B cell (primary cell): ENCODE data around the gene S100A12. TPM values are rescaled to one million over a fixed set of nuclear protein-coding genes. Genes with fewer than 3 reads are reported as not detected.
A peak's percentile ranks its signal among the peaks of the same experiment; 100 is the strongest.

Experiments
- ATAC-seq: fragments of 200-7000 bp; cut with Tn5 transposase; one replicate; pipeline ENCODE4 v1.10.0; 2021; ENCODE audit warnings: low read depth, mild to moderate bottlenecking, moderate number of reproducible peaks, moderate library complexity
- CTCF ChIA-PET: fragments of 350-600 bp; sonication (Branson Sonifier 250); formaldehyde crosslinking; loops from one replicate; lab custom pipeline; 2021; ENCODE audit warnings: antibody characterized with exemption, inconsistent platforms; lab: Charles Lee
- POLR2A ChIA-PET: fragments of 350-600 bp; sonication (Branson Sonifier 250); formaldehyde crosslinking; loops from one replicate; lab custom pipeline; 2021; ENCODE audit warnings: antibody characterized with exemption; lab: Charles Lee
- DNase-seq: peaks from one replicate; pipeline ENCODE4 v3.0.0; 2013
- H2AFZ ChIP-seq: 2 replicates; pipeline ENCODE4 v1.6.1; 2012; ENCODE audit warnings: mild to moderate bottlenecking, low read depth, low read length; ENCODE audit not compliant: insufficient read depth, poor library complexity, severe bottlenecking
- H3K27ac ChIP-seq, 2 donors: 1 replicate in 1 of 2; 2 replicates in 1 of 2; pipeline ENCODE4 v1.5.1; 2012 to 2013; ENCODE audit warnings: low read length in 2 of 2, mild to moderate bottlenecking in 2 of 2, moderate library complexity in 1 of 2
- H3K27me3 ChIP-seq, 4 experiments: fragments of 200-600 bp in 1 of 4; sonication (generic) in 1 of 4; replicated peaks in 1 of 4; 1 replicate in 2 of 4; 2 replicates in 2 of 4; pipeline versions ENCODE4 v1.6.1 to v1.7.0; 2013 to 2016; ENCODE audit warnings: low read length in 3 of 4, mild to moderate bottlenecking in 2 of 4, mixed read lengths in 1 of 4, moderate library complexity in 1 of 4; ENCODE audit not compliant: insufficient read depth in 4 of 4, control insufficient read depth in 3 of 4; ENCODE audit errors: control extremely low read depth in 1 of 4
- H3K36me3 ChIP-seq, 2 experiments: replicated peaks in 1 of 2; 1 replicate in 1 of 2; 2 replicates in 1 of 2; pipeline versions ENCODE4 v1.6.1 to v1.7.1; 2013; ENCODE audit warnings: low read length in 1 of 2; ENCODE audit not compliant: insufficient read depth in 2 of 2, control insufficient read depth in 1 of 2; ENCODE audit errors: control extremely low read depth in 1 of 2, extremely low read depth in 1 of 2
- H3K4me1 ChIP-seq, 2 donors: fragments of 200-600 bp in 1 of 2; sonication (generic) in 1 of 2; 1 replicate in 1 of 2; 2 replicates in 1 of 2; pipeline versions ENCODE4 v1.5.1 to v1.6.1; 2013 to 2017; ENCODE audit warnings: low read length in 2 of 2; ENCODE audit not compliant: control insufficient read depth in 2 of 2, insufficient read depth in 2 of 2
- H3K4me2 ChIP-seq: replicated peaks from 2 replicates; pipeline ENCODE3; 2012; ENCODE audit warnings: mild to moderate bottlenecking, low read depth, low read length; ENCODE audit not compliant: poor library complexity, severe bottlenecking
- H3K4me3 ChIP-seq, 5 experiments: fragments of 200-600 bp in 1 of 5; sonication (generic) in 1 of 5; 1 replicate in 3 of 5; 2 replicates in 2 of 5; pipeline versions ENCODE4 v1.5.1 to v1.7.0; 2011 to 2016; ENCODE audit warnings: low read length in 4 of 5, mild to moderate bottlenecking in 4 of 5, low read depth in 2 of 5, control low read depth in 1 of 5, moderate library complexity in 1 of 5; ENCODE audit not compliant: insufficient read depth in 1 of 5; ENCODE audit errors: control extremely low read depth in 1 of 5, extremely low read depth in 1 of 5
- H3K79me2 ChIP-seq: fragments of 200-600 bp; sonication (generic); one replicate; pipeline ENCODE4 v1.6.0; 2016; ENCODE audit warnings: low read length; ENCODE audit not compliant: control insufficient read depth, insufficient read depth
- H3K9ac ChIP-seq: fragments of 200-600 bp; sonication (generic); 2 replicates; pipeline ENCODE4 v1.6.1; 2017; ENCODE audit warnings: mild to moderate bottlenecking, low read length, moderate library complexity
- H3K9me3 ChIP-seq, 3 donors: one replicate each; pipeline versions ENCODE4 v1.6.1 to v1.7.1; 2013; ENCODE audit warnings: low read length in 2 of 3; ENCODE audit not compliant: control insufficient read depth in 2 of 3, insufficient read depth in 1 of 3; ENCODE audit errors: control extremely low read depth in 1 of 3
- H4K20me1 ChIP-seq: 2 replicates; pipeline ENCODE4 v1.6.0; 2012; ENCODE audit warnings: mild to moderate bottlenecking, low read length; ENCODE audit not compliant: insufficient read depth, control insufficient read depth, poor library complexity, severe bottlenecking
- H3K27ac Mint-ChIP-seq: one replicate; pipeline ENCODE4 v1.8.0; 2021; ENCODE audit warnings: mixed read lengths
- H3K27me3 Mint-ChIP-seq: one replicate; pipeline ENCODE4 v1.8.0; 2021; ENCODE audit warnings: mixed read lengths
- H3K4me1 Mint-ChIP-seq: one replicate; pipeline ENCODE4 v1.8.0; 2021; ENCODE audit warnings: mixed read lengths
- H3K4me3 Mint-ChIP-seq: one replicate; pipeline ENCODE4 v1.8.0; 2021; ENCODE audit warnings: mixed read lengths
- H3K9me3 Mint-ChIP-seq: one replicate; pipeline ENCODE4 v1.8.0; 2022; ENCODE audit warnings: mixed read lengths; ENCODE audit not compliant: insufficient read depth
- CTCF ChIP-seq: fragments of 200-600 bp; IDR thresholded peaks from one replicate; pipeline ENCODE4 v1.8.0; 2022; ENCODE audit warnings: antibody characterized with exemption, mild to moderate bottlenecking
- EZH2 ChIP-seq: IDR thresholded peaks from 2 replicates; pipeline ENCODE4 v1.6.1; 2012; ENCODE audit warnings: borderline replicate concordance, low read depth, mild to moderate bottlenecking, moderate library complexity, low read length; ENCODE audit not compliant: insufficient read depth, poor library complexity, severe bottlenecking
- WGBS: methylation state at CpG from one replicate; pipeline ENCODE4 v1.1.5; 2013; ENCODE audit warnings: missing lambda C conversion rate; ENCODE audit not compliant: insufficient coverage; 5-methylcytosine and 5-hydroxymethylcytosine counted together
- intact Hi-C: fragments of 100-400 bp; cut with micrococcal nuclease; formaldehyde crosslinking; loops from one replicate; pipeline ENCODE4 v1.10.0; 2022
- polyA plus RNA-seq: library from polyadenylated mRNA; depleted of rRNA; stranded (reverse); fragments of >200 nt; gene quantifications from 2 replicates; pipeline ENCODE4 v1.2.3, GENCODE V29; 2012
- total RNA-seq, 2 donors: library from RNA; stranded (reverse); fragments of 120-200 nt in 1 of 2; gene quantifications; 1 replicate in 1 of 2; 2 replicates in 1 of 2; pipeline versions ENCODE4 v1.2.3 to v1.2.4, GENCODE V29; 2013 to 2022

The S100A12 gene
- total and polyA plus RNA-seq, 2 donors (not counting 1 experiment from before 2014, with no cell fraction given): 3.4 TPM; not detected in 1

- no peaks in the 10 kb centered on the region for H4K20me1 ChIP-seq
- 84% methylated on average over 7 of the region's 17 CpGs for WGBS
- Mint-ChIP-seq H3K4me3 (no peak overlapping the region), H3K9me3 (no peaks in the 10 kb centered on the region), H3K27ac (no peak overlapping the region), H3K4me1 (no peaks in the 10 kb centered on the region), H3K27me3 (peaks cover 31% of the 10 kb centered on the region)
- H3K4me3 ChIP-seq: peak overlapping the region in 1 of 5 experiments; percentile 56
- no peak overlapping the region for H3K9ac ChIP-seq
- no peaks in the 10 kb centered on the region for H3K79me2 ChIP-seq
- H3K4me1 ChIP-seq: no peaks in the 10 kb centered on the region
- DNase-seq: no peak
- TF ChIP-seq CTCF (no peak), EZH2 (no peak)
- H3K27me3 ChIP-seq: peaks cover 0 to 4% (median 0%) of the 10 kb centered on the region in 4 experiments
- intact Hi-C loops: no loop called here
- ChIA-PET CTCF (no interaction called here), POLR2A (no interaction called here)
- H3K36me3 ChIP-seq: no peaks in the 10 kb centered on the region
- no peak overlapping the region for H3K4me2 ChIP-seq
- H2AFZ ChIP-seq: no peak overlapping the region
- ATAC-seq: no peak
- H3K9me3 ChIP-seq: no peaks in the 10 kb centered on the region
- no peak overlapping the region for H3K27ac ChIP-seq
Observed at GRCh38 chr1:153389973-153390879, 14.8 kb upstream of the S100A12 start.

- Mint-ChIP-seq H3K27ac (no peak overlapping the region), H3K4me3 (no peak overlapping the region), H3K27me3 (peaks cover 29% of the 10 kb centered on the region), H3K9me3 (no peaks in the 10 kb centered on the region), H3K4me1 (no peaks in the 10 kb centered on the region)
- peaks cover 0 to 7% (median 0%) of the 10 kb centered on the region in 4 experiments for H3K27me3 ChIP-seq
- no peaks in the 10 kb centered on the region for H3K79me2 ChIP-seq
- WGBS: no CpG with 5 or more reads among the region's 1 CpG
- no peak overlapping the region for H3K4me2 ChIP-seq
- H3K9ac ChIP-seq: no peak overlapping the region
- intact Hi-C loops: no loop called here
- peak overlapping the region in 1 of 5 experiments; percentile 56 for H3K4me3 ChIP-seq
- ATAC-seq (no peak), DNase-seq (no peak)
- H4K20me1 ChIP-seq: no peaks in the 10 kb centered on the region
- TF ChIP-seq EZH2 (no peak), CTCF (no peak)
- no peaks in the 10 kb centered on the region for H3K4me1 ChIP-seq
- ChIA-PET POLR2A (no interaction called here), CTCF (no interaction called here)
- no peak overlapping the region for H2AFZ ChIP-seq
- H3K36me3 ChIP-seq: no peaks in the 10 kb centered on the region
- H3K9me3 ChIP-seq: no peaks in the 10 kb centered on the region
- no peak overlapping the region for H3K27ac ChIP-seq
Observed at GRCh38 chr1:153389401-153389800, 14.0 kb upstream of the S100A12 start.
